NT2/D1 (cell line): Measurements from ENCODE around the gene MAN1A1.

ENCODE experiments used
- SUZ12 ChIP-seq: IDR thresholded peaks from 2 replicates; pipeline ENCODE4 v1.6.1; 2011; ENCODE audit not compliant: insufficient read length, insufficient read depth; ENCODE audit errors: extremely low read depth
- YY1 ChIP-seq: IDR thresholded peaks from 2 replicates; pipeline ENCODE4 v1.6.1; 2011; ENCODE audit not compliant: insufficient read length, insufficient read depth
- ZNF274 ChIP-seq: IDR thresholded peaks from 2 replicates; pipeline ENCODE4 v1.6.1; 2011; ENCODE audit warnings: mild to moderate bottlenecking, low read depth, low read length

GRCh38 chr6:119240257-119241110, 109.1 kb downstream of the MAN1A1 start:
- no peak for TF ChIP-seq ZNF274
- TF ChIP-seq YY1, result no peak
- no peak for TF ChIP-seq SUZ12
